ENCODE results near the gene CDA.

The CDA gene

GRCh38 chr1:20552728-20553445 is 36.0 kb upstream of the CDA start:
- ChIA-PET CTCF (interaction anchor here (0.8 to 1.4 kb wide), 8 partner anchors 10 to 87 kb away, joined by 3 to 8 read pairs (median 4); partner anchors contain the start of gene PINK1), POLR2A (no interaction called here)
- H3K4me3 ChIP-seq (ENCODE audit: low read depth, low read length), result peak overlapping the region; percentile 33
- TF ChIP-seq CTCF (IDR thresholded peaks at IDR 0.05; ENCODE audit: insufficient read depth, low read length, missing control alignments), result no peak
- DNase-seq (ENCODE audit: low read depth, low spot score), result no peak

- CTCF ChIA-PET, result no interaction called here
- no peak for DNase-seq (ENCODE audit: low read depth, low spot score)
- no peak overlapping the region for H3K4me3 ChIP-seq (ENCODE audit: low read depth, low read length)
- no peak for TF ChIP-seq CTCF (IDR thresholded peaks at IDR 0.05; ENCODE audit: insufficient read depth, low read length, missing control alignments)
- POLR2A ChIA-PET, result no interaction called here
These were observed 33.7 kb upstream of the CDA start for GRCh38 chr1:20555025-20555757.

GRCh38 chr1:20555758-20556120 is 33.2 kb upstream of the CDA start:
- no peak for DNase-seq (ENCODE audit: low read depth, low spot score)
- no peak for TF ChIP-seq CTCF (IDR thresholded peaks at IDR 0.05; ENCODE audit: insufficient read depth, low read length, missing control alignments)
- ChIA-PET POLR2A (no interaction called here), CTCF (no interaction called here)
- no peak overlapping the region for H3K4me3 ChIP-seq (ENCODE audit: low read depth, low read length)

GRCh38 chr1:20558191-20558590 is 30.7 kb upstream of the CDA start:
- CTCF ChIA-PET, result interaction anchor here (0.5 to 6.0 kb wide), 6 partner anchors 9 to 83 kb away, joined by 3 to 32 read pairs (median 4); no protein-coding TSS in a partner anchor
- DNase-seq (ENCODE audit: low read depth, low spot score), result no peak
- no peak overlapping the region for H3K4me3 ChIP-seq (ENCODE audit: low read depth, low read length)
- POLR2A ChIA-PET, result interaction anchor here (0.7 kb wide), 1 partner anchor 227 kb away, joined by 4 read pairs; no protein-coding TSS in a partner anchor
- no peak for TF ChIP-seq CTCF (IDR thresholded peaks at IDR 0.05; ENCODE audit: insufficient read depth, low read length, missing control alignments)

- no peak for DNase-seq (ENCODE audit: low read depth, low spot score)
- ChIA-PET POLR2A (no interaction called here), CTCF (interaction anchor here (1.0 to 6.0 kb wide), 3 partner anchors 13 to 72 kb away, joined by 4 to 32 read pairs (median 5); partner anchors contain the start of gene PINK1)
- no peak overlapping the region for H3K4me3 ChIP-seq (ENCODE audit: low read depth, low read length)
- no peak for TF ChIP-seq CTCF (IDR thresholded peaks at IDR 0.05; ENCODE audit: insufficient read depth, low read length, missing control alignments)
These were observed 27.9 kb upstream of the CDA start for GRCh38 chr1:20560966-20561365.

GRCh38 chr1:20565234-20565633 is 23.7 kb upstream of the CDA start:
- DNase-seq (ENCODE audit: low read depth, low spot score), result no peak
- ChIA-PET CTCF (interaction anchor here (1.3 to 3.2 kb wide), 6 partner anchors 9 to 76 kb away, joined by 3 to 32 read pairs (median 6); partner anchors contain the start of genes FAM43B and PINK1), POLR2A (interaction anchor here (0.9 kb wide), 1 partner anchor 13 kb away, joined by 3 read pairs; no protein-coding TSS in a partner anchor)
- no peak overlapping the region for H3K4me3 ChIP-seq (ENCODE audit: low read depth, low read length)
- TF ChIP-seq CTCF (IDR thresholded peaks at IDR 0.05; ENCODE audit: insufficient read depth, low read length, missing control alignments), result no peak
